Gastroesophageal sphincter (tissue), 4 donors: ENCODE data around the gene SMG6. TPM values are rescaled to one million over a fixed set of nuclear protein-coding genes. Genes with fewer than 3 reads are reported as not detected.
A peak's percentile ranks its signal among the peaks of the same experiment; 100 is the strongest.

Source experiments
- ATAC-seq: fragments of 150-250 bp; one replicate; pipeline ENCODE4 v1.9.1; 2016; ENCODE audit warnings: mild to moderate bottlenecking, moderate library complexity
- H3K27ac ChIP-seq, 4 donors: fragments of 200-600 bp; sonication (generic) in 3 of 4; 1 replicate in 3 of 4; 2 replicates in 1 of 4; pipeline ENCODE4 v1.5.1; 2016 to 2019
- H3K27me3 ChIP-seq: fragments of 200-600 bp; sonication (generic); one replicate; pipeline ENCODE4 v1.5.1; 2019
- H3K36me3 ChIP-seq, 2 donors: fragments of 200-600 bp; sonication (generic); one replicate each; pipeline ENCODE4 v1.5.1; 2019; ENCODE audit warnings: control low read depth in 1 of 2
- H3K4me1 ChIP-seq, 3 donors: fragments of 200-600 bp; sonication (generic); 1 replicate in 2 of 3; 2 replicates in 1 of 3; pipeline ENCODE4 v1.5.1; 2016 to 2019; ENCODE audit warnings: control low read depth in 2 of 3
- H3K4me3 ChIP-seq, 2 donors: fragments of 200-600 bp; sonication (generic); one replicate each; pipeline ENCODE4 v1.5.1; 2019; ENCODE audit warnings: mild to moderate bottlenecking in 1 of 2, moderate library complexity in 1 of 2
- H3K9me3 ChIP-seq, 3 donors: fragments of 200-600 bp; sonication (generic); one replicate each; pipeline ENCODE4 v1.5.1; 2017 to 2019; ENCODE audit warnings: control low read depth in 2 of 3
- EP300 ChIP-seq: sonication (generic); formaldehyde crosslinking; IDR thresholded peaks from one replicate; pipeline ENCODE4 v1.6.1; 2017; ENCODE audit warnings: antibody characterized with exemption, mild to moderate bottlenecking
- POLR2A ChIP-seq, 2 donors: fragments of 450-650 bp; IDR thresholded peaks; one replicate each; pipeline ENCODE4 v1.6.1; 2017; ENCODE audit warnings: antibody characterized with exemption in 2 of 2, mild to moderate bottlenecking in 2 of 2, moderate library complexity in 1 of 2
- POLR2AphosphoS5 ChIP-seq: sonication (generic); formaldehyde crosslinking; IDR thresholded peaks from one replicate; pipeline ENCODE4 v1.6.1; 2017; ENCODE audit warnings: antibody characterized with exemption
- WGBS, 2 donors: methylation state at CpG; one replicate each; pipeline ENCODE4 v1.1.5; 2018; ENCODE audit warnings: low coverage in 1 of 2; 5-methylcytosine and 5-hydroxymethylcytosine counted together
- total RNA-seq, 4 donors: library from RNA; depleted of rRNA; stranded (reverse); fragments of >200 nt; gene quantifications; one replicate each; pipeline ENCODE4 v1.1.0, GENCODE V29; 2016
- TF ChIP-seq, protein P1 (sequence below), 4 experiments: fragments of 200-600 bp in 2 of 4; fragments of 450-650 bp in 2 of 4; sonication (generic) in 1 of 4; IDR thresholded peaks; one replicate each; pipeline ENCODE4 v1.5.1; 2017 to 2019; ENCODE audit warnings: antibody characterized with exemption in 4 of 4, mild to moderate bottlenecking in 2 of 4, moderate library complexity in 2 of 4

SMG6 gene
- total RNA-seq, 4 donors from 2014 or later = 27.2 to 75.5 (median 43.9) TPM

DNA sequence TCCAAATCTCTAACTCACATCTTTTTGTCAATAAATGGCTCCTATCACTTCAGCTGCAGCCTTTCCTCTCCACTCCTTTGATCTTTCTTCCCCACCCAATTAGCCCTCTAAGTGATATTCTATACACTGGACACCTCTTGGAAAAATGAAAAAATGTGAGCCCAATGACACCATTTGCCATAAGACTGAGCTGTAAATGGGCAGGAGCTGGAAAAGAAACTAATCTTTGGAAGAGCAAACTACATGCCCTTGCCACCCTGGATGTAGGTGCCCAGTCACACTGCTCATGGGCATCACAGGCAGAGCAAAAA lies 80.0 kb downstream of the SMG6 start:
- H3K4me3 ChIP-seq = no peak overlapping the region
- H3K4me1 ChIP-seq = peaks cover 0 to 25% (median 11%) of the 10 kb centered on the region in 3 donors
- H3K9me3 ChIP-seq = no peaks in the 10 kb centered on the region
- TF ChIP-seq, protein P1, sequence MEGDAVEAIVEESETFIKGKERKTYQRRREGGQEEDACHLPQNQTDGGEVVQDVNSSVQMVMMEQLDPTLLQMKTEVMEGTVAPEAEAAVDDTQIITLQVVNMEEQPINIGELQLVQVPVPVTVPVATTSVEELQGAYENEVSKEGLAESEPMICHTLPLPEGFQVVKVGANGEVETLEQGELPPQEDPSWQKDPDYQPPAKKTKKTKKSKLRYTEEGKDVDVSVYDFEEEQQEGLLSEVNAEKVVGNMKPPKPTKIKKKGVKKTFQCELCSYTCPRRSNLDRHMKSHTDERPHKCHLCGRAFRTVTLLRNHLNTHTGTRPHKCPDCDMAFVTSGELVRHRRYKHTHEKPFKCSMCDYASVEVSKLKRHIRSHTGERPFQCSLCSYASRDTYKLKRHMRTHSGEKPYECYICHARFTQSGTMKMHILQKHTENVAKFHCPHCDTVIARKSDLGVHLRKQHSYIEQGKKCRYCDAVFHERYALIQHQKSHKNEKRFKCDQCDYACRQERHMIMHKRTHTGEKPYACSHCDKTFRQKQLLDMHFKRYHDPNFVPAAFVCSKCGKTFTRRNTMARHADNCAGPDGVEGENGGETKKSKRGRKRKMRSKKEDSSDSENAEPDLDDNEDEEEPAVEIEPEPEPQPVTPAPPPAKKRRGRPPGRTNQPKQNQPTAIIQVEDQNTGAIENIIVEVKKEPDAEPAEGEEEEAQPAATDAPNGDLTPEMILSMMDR (IDR thresholded peaks at IDR 0.05) = no peak
- no peak for TF ChIP-seq EP300
- TF ChIP-seq POLR2A (IDR thresholded peaks at IDR 0.05) = no peak
- no peak for TF ChIP-seq POLR2AphosphoS5
- H3K36me3 ChIP-seq = peaks cover 0 to 13% of the 10 kb centered on the region in 2 donors
- peak overlapping the region; percentile 14 to 66 (median 53) for H3K27ac ChIP-seq
- no peak for ATAC-seq
- H3K27me3 ChIP-seq = no peaks in the 10 kb centered on the region

DNA sequence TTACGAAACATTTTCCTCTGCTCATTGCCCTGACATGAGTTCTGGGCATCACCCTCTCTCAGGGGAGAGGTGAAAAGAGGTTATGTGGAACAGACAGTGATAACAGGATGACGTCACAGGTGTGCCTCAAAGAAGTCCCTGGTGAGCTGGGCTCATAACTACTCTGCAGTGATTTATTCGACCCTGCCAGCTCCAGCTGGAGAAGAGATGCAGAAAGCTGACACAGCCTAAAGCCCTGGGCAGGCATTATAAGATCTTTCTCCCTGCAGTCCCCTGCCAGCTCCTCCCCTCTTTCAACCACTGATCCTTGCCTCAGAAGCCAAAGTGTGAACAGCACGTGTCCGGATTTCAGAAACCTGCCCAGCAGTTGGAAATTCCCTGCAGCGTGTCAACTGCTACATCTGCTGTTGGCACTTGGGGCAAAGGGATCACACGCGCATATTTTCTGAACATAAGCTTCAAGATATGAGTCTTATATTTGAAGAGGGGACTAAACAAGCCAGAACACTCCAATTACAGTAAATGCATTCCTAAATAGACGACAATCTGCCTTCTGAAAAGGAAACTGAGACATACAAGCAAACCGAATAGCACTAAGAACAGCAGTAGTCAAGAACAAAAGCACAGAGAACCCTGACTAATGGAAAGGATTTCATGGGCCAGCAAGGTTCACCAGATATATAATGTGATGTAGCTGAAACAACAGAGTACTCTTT lies 80.5 kb downstream of the SMG6 start:
- H3K4me1 ChIP-seq = peaks cover 0 to 25% (median 11%) of the 10 kb centered on the region in 3 donors
- peak overlapping the region; percentile 14 to 66 (median 53) for H3K27ac ChIP-seq
- no peaks in the 10 kb centered on the region for H3K9me3 ChIP-seq
- WGBS, 2 donors = 32 to 36% methylated on average over 8 to 10 of the region's 10 CpGs
- TF ChIP-seq, protein P1 (IDR thresholded peaks at IDR 0.05) = peak in 1 of 4 experiments; percentile 11
- no peak for TF ChIP-seq POLR2A (IDR thresholded peaks at IDR 0.05)
- peak; percentile 12 for TF ChIP-seq POLR2AphosphoS5
- no peak for TF ChIP-seq EP300
- peaks cover 0 to 13% of the 10 kb centered on the region in 2 donors for H3K36me3 ChIP-seq
- no peak overlapping the region for H3K4me3 ChIP-seq
- H3K27me3 ChIP-seq = no peaks in the 10 kb centered on the region
- ATAC-seq = peak; percentile 94

DNA sequence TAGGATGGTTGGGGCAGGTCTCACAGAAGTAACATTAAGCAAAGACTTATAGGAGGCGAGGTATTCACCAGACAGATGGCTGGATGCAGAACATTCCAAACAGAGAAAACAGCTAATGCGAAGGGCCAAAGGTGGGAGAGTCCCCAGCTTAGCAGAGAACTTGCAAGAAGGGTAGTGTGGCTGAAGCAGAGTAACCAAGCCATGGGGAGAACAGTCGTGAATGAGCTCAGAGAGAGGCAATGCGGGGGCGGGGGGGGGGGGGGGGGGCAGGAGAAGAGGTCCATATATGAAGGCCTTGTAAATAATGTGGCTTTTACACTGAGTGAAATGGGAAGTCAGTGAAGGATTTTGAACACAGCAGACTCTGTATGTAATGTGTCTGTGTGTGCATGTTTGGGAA lies 81.3 kb downstream of the SMG6 start:
- Histone ChIP-seq H3K36me3 (peaks cover 0 to 13% of the 10 kb centered on the region in 2 donors), H3K27ac (peak overlapping the region in 3 of 4 donors; percentile 44 to 66 (median 62)), H3K27me3 (no peaks in the 10 kb centered on the region), H3K4me1 (peaks cover 0 to 31% (median 11%) of the 10 kb centered on the region in 3 donors), H3K9me3 (no peaks in the 10 kb centered on the region), H3K4me3 (no peak overlapping the region)
- no peak for ATAC-seq
- 55% methylated on average over 5 of the region's 5 CpGs; no CpG with 5 or more reads in 1 of the 2 donors for WGBS, 2 donors
- TF ChIP-seq, protein P1 (IDR thresholded peaks at IDR 0.05) = no peak

DNA sequence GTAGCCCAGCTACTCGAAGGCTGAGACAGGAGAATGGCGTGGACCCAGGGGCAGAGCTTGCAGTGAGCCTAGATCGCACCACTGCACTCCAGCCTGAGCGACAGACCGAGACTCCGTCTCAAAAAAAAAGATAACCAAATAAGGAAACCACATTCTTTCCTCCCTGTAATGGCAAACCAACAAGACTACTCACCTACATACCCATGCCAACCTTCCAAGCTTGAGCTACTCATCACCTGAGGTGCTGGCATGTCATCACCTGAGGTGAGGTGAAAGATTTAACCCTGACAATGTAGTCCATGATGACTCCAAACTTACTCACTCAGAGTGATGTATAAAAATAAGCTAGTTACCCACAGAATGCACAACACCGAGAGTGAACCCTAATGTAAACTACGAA lies 85.2 kb downstream of the SMG6 start:
- H3K4me3 ChIP-seq = no peak overlapping the region
- no peaks in the 10 kb centered on the region for H3K9me3 ChIP-seq
- TF ChIP-seq, protein P1 (IDR thresholded peaks at IDR 0.05) = no peak
- TF ChIP-seq POLR2A (IDR thresholded peaks at IDR 0.05) (no peak), EP300 (no peak), POLR2AphosphoS5 (no peak)
- peaks cover 0 to 8% of the 10 kb centered on the region in 2 donors for H3K36me3 ChIP-seq
- peaks cover 15 to 56% (median 34%) of the 10 kb centered on the region in 3 donors for H3K4me1 ChIP-seq
- no peak overlapping the region for H3K27ac ChIP-seq
- ATAC-seq = no peak
- no peaks in the 10 kb centered on the region for H3K27me3 ChIP-seq
- WGBS, 2 donors = 75 to 90% methylated on average over 2 to 4 of the region's 8 CpGs
